K562 (cell line): ENCODE data around the gene PGD.

ENCODE experiments used
- EP300 ChIP-seq: IDR thresholded peaks from 2 replicates; pipeline ENCODE4 v1.6.1; 2012; ENCODE audit warnings: low read length, improper control_type of control experiment
- NR1H2 ChIP-seq: sonication (generic); formaldehyde crosslinking; IDR thresholded peaks from 2 replicates; pipeline ENCODE4 v1.4.0; 2020; ENCODE audit warnings: mild to moderate bottlenecking, missing genetic modification reagents
- RAD21 ChIP-seq, 2 experiments: fragments of 250-450 bp in 1 of 2; fragments of 450-650 bp in 1 of 2; sonication (Bioruptor Pico) in 1 of 2; formaldehyde crosslinking in 1 of 2; IDR thresholded peaks in 1 of 2; conservative IDR thresholded peaks in 1 of 2; 2 replicates each; pipeline versions ENCODE4 v1.4.0 to v1.8.0; 2020 to 2022; ENCODE audit warnings: mild to moderate bottlenecking in 2 of 2, moderate library complexity in 1 of 2

GRCh38 chr1:10402729-10403274, 3.9 kb downstream of the PGD start:
- TF ChIP-seq NR1H2 (CRISPR knock-in tag) (no peak), EP300 (no peak), RAD21 (CRISPR knock-in tag; conservative IDR thresholded peaks at IDR 0.05 in 1 of 2, IDR thresholded peaks at IDR 0.05 in 1 of 2) (no peak)
